A673 (cell line): ENCODE data around the gene TRPM1. TPM values are rescaled to one million over a fixed set of nuclear protein-coding genes. Genes with fewer than 3 reads are reported as not detected.

ENCODE experiments used
- BruUV-seq: library from RNA; stranded (reverse); fragments of 400-500 nt; replicated peaks from 2 replicates; lab custom pipeline; 2021; lab: Mats Ljungman, UMichigan
- CTCF ChIA-PET: fragments of 300-600 bp; sonication (Branson Sonifier 250); formaldehyde crosslinking; loops from one replicate; lab custom pipeline; 2022; ENCODE audit warnings: antibody characterized with exemption; lab: Charles Lee
- POLR2A ChIA-PET: fragments of 300-600 bp; sonication (Branson Sonifier 250); formaldehyde crosslinking; loops from one replicate; lab custom pipeline; 2022; ENCODE audit warnings: antibody characterized with exemption; ENCODE audit not compliant: low non-redundant PET; lab: Charles Lee
- DNase-seq: peaks from one replicate; pipeline ENCODE4 v3.0.0-alpha.2; 2015; ENCODE audit warnings: low spot score
- H3K27ac ChIP-seq: fragments of 200-600 bp; sonication (generic); 2 replicates; pipeline ENCODE4 v1.5.1; 2016; ENCODE audit warnings: mixed run types, low read depth, mild to moderate bottlenecking, mixed read lengths, antibody characterized with exemption, low read length; ENCODE audit not compliant: poor library complexity, severe bottlenecking
- H3K27me3 ChIP-seq: fragments of 200-600 bp; sonication (generic); replicated peaks from 2 replicates; pipeline ENCODE4 v1.6.1; 2017; ENCODE audit warnings: mixed run types, low read depth, mild to moderate bottlenecking, mixed read lengths, antibody characterized with exemption, low read length; ENCODE audit not compliant: insufficient read depth, poor library complexity
- H3K36me3 ChIP-seq: fragments of 200-600 bp; sonication (generic); 2 replicates; pipeline ENCODE4 v1.6.1; 2016; ENCODE audit warnings: mixed run types, mild to moderate bottlenecking, mixed read lengths, antibody characterized with exemption, low read length; ENCODE audit not compliant: insufficient read depth, poor library complexity, severe bottlenecking
- H3K4me1 ChIP-seq: fragments of 200-600 bp; sonication (generic); 2 replicates; pipeline ENCODE4 v1.6.1; 2017; ENCODE audit warnings: mixed run types, mild to moderate bottlenecking, mixed read lengths, antibody characterized with exemption, low read length; ENCODE audit not compliant: insufficient read depth, poor library complexity, severe bottlenecking
- H3K4me3 ChIP-seq: fragments of 200-600 bp; sonication (generic); 2 replicates; pipeline ENCODE4 v1.5.1; 2016; ENCODE audit warnings: low read depth, mixed run types, mild to moderate bottlenecking, mixed read lengths, low read length; ENCODE audit not compliant: poor library complexity, severe bottlenecking
- H3K9me3 ChIP-seq: fragments of 200-600 bp; sonication (generic); 2 replicates; pipeline ENCODE4 v1.6.1; 2016; ENCODE audit warnings: mixed run types, low read depth, mild to moderate bottlenecking, mixed read lengths, antibody characterized with exemption, low read length; ENCODE audit not compliant: poor library complexity, severe bottlenecking
- CTCF ChIP-seq: fragments of 300-800, 200-600 bp; sonication (generic); conservative IDR thresholded peaks from 2 replicates; pipeline ENCODE4 v1.5.1; 2017; ENCODE audit warnings: low read depth, mild to moderate bottlenecking, antibody characterized with exemption, low read length, moderate library complexity, mixed read lengths
- EZH2 ChIP-seq: fragments of 200-600 bp; sonication (generic); IDR thresholded peaks from 2 replicates; pipeline ENCODE4 v1.6.1; 2017; ENCODE audit warnings: borderline replicate concordance, low read depth, mild to moderate bottlenecking, mixed read lengths, antibody characterized with exemption, low read length; ENCODE audit not compliant: poor library complexity, severe bottlenecking
- intact Hi-C: fragments of 100-400 bp; cut with micrococcal nuclease; formaldehyde crosslinking; loops from one replicate; pipeline ENCODE4 v1.10.0; 2022; ENCODE audit not compliant: unreplicated experiment
- total RNA-seq: library from RNA; stranded (reverse); gene quantifications from 2 replicates; pipeline ENCODE4 v1.2.3, GENCODE V29; 2021

The TRPM1 gene
- total RNA-seq, 1 experiment from 2014 or later: not detected

DNA sequence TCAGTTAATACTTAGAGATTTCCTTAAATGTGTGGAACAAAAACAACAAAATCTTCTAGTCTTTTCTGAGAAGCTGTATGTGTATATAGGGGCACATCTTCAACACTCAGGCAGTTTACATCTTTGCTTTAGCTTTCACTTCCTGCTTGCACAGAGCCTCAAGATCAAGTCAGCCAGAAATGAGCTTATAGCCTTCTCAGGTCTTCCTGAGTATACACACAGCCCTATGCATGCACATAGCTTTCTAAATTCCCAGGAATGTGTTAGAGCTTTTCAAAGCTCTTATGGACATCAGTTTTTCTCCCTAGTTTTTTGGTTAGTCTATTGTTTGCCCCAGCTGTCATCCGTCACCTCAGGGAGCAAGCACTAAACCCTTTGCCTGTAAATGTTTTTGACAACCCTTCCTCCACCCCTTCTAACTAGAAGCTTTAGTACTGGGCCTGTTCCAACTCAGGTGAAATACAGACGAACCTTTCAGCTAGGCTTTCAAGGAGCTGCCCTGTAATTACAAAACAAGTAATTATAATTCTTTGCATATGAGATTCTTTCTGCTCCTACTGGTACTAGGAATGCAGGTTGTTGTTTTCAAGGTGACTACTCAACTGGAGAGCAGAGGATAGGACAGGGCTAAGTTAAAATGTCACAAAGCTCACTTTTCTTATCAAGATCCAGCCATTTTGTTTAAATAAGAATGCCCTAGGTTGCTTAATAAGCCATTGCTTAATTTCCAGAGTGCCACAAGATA lies 87.5 kb downstream of the TRPM1 start:
- H3K9me3 ChIP-seq: peaks cover 12% of the 10 kb centered on the region
- DNase-seq: no peak
- no TSS peak for BruUV-seq
- no peaks in the 10 kb centered on the region for H3K4me1 ChIP-seq
- H3K36me3 ChIP-seq: no peaks in the 10 kb centered on the region
- POLR2A ChIA-PET: interaction anchor here (0.6 kb wide), 1 partner anchor 413 kb away, joined by 5 read pairs; no protein-coding TSS in a partner anchor
- no peak overlapping the region for H3K4me3 ChIP-seq
- CTCF ChIA-PET: no interaction called here
- intact Hi-C loops: no loop called here
- H3K27ac ChIP-seq: no peak overlapping the region
- H3K27me3 ChIP-seq: no peaks in the 10 kb centered on the region
- TF ChIP-seq EZH2 (no peak), CTCF (no peak)

GRCh38 chr15:31012455-31012854 lies 89.1 kb downstream of the TRPM1 start:
- intact Hi-C loops: no loop called here
- BruUV-seq: no TSS peak
- Histone ChIP-seq H3K27me3 (peaks cover 7% of the 10 kb centered on the region), H3K4me1 (no peaks in the 10 kb centered on the region), H3K36me3 (no peaks in the 10 kb centered on the region), H3K27ac (no peak overlapping the region), H3K4me3 (no peak overlapping the region), H3K9me3 (peaks cover 12% of the 10 kb centered on the region)
- TF ChIP-seq CTCF: no peak
- no peak for TF ChIP-seq EZH2
- CTCF ChIA-PET: no interaction called here
- no peak for DNase-seq
- POLR2A ChIA-PET: no interaction called here

DNA sequence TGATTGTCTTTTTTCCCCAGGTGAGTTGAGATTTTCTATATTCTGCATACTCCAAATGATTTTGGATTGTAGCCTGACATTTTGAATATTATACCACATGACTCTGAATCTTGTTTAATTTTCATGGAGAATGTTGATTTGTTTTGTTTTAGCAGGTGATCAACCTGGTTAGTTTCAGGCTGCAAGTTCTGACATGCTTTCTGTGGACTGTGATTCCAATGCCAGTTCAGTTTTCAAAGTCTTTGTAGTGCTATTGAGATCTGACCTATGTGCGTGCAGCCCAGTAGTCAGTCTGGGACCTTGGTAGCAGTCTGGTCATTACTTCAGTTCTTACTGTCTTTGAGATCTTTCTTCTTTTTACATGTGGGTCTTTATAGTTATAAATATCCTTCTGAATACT lies 91.5 kb downstream of the TRPM1 start:
- BruUV-seq: no TSS peak
- CTCF ChIA-PET: no interaction called here
- Histone ChIP-seq H3K27ac (no peak overlapping the region), H3K27me3 (peaks cover 10% of the 10 kb centered on the region), H3K36me3 (no peaks in the 10 kb centered on the region), H3K9me3 (peaks cover 12% of the 10 kb centered on the region), H3K4me1 (no peaks in the 10 kb centered on the region), H3K4me3 (no peak overlapping the region)
- TF ChIP-seq CTCF (no peak), EZH2 (no peak)
- POLR2A ChIA-PET: no interaction called here
- intact Hi-C loops: no loop called here
- DNase-seq: no peak
